Keratinocyte (primary cell): Measurements from ENCODE around the gene SLC38A1.

Experiments used
- EZH2 ChIP-seq: IDR thresholded peaks from one replicate; pipeline ENCODE4 v1.6.1; 2012; ENCODE audit warnings: inconsistent platforms, mild to moderate bottlenecking, low read length, moderate library complexity
- TF ChIP-seq, protein P1 (sequence below), 3 experiments: IDR thresholded peaks in 1 of 3; conservative IDR thresholded peaks in 1 of 3; optimal IDR thresholded peaks in 1 of 3; 2 replicates in 2 of 3; 3 replicates in 1 of 3; pipeline versions ENCODE3 to v1.5.1; 2011; ENCODE audit warnings: low read length in 3 of 3, mild to moderate bottlenecking in 3 of 3, moderate library complexity in 2 of 3, control low read depth in 1 of 3, inconsistent platforms in 1 of 3; ENCODE audit not compliant: insufficient read depth in 2 of 3; ENCODE audit errors: extremely low read depth in 1 of 3

GRCh38 chr12:46219877-46220655 lies 48.8 kb downstream of the SLC38A1 start:
- TF ChIP-seq, protein P1, sequence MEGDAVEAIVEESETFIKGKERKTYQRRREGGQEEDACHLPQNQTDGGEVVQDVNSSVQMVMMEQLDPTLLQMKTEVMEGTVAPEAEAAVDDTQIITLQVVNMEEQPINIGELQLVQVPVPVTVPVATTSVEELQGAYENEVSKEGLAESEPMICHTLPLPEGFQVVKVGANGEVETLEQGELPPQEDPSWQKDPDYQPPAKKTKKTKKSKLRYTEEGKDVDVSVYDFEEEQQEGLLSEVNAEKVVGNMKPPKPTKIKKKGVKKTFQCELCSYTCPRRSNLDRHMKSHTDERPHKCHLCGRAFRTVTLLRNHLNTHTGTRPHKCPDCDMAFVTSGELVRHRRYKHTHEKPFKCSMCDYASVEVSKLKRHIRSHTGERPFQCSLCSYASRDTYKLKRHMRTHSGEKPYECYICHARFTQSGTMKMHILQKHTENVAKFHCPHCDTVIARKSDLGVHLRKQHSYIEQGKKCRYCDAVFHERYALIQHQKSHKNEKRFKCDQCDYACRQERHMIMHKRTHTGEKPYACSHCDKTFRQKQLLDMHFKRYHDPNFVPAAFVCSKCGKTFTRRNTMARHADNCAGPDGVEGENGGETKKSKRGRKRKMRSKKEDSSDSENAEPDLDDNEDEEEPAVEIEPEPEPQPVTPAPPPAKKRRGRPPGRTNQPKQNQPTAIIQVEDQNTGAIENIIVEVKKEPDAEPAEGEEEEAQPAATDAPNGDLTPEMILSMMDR (optimal IDR thresholded peaks at IDR 0.05 in 1 of 3, IDR thresholded peaks at IDR 0.05 in 1 of 3, conservative IDR thresholded peaks at IDR 0.05 in 1 of 3; ENCODE audit: extremely low read depth in 1 of 3, insufficient read depth in 2 of 3, low read length in 3 of 3), result no peak
- TF ChIP-seq EZH2, result no peak
